ENCODE data around the gene ATAD5.
"Not testable (repeated sequence)": the region's sequence is repeated elsewhere in the genome, so short reads cannot be mapped to it uniquely, and the experiment has no call there.

ATAD5 gene

GRCh38 chr17:30831663-30832437 is at the start of gene ATAD5:
Gene ATAD5 (plus strand): TSS chr17:30831966. CDS start chr17:30832348, 382 bp downstream.
- peak; percentile 91 for DNase-seq

- DNase-seq: peak; percentile 21
Observed at GRCh38 chr17:30782206-30782605, 49.6 kb upstream of the ATAD5 start.

- no peak for DNase-seq
Observed at GRCh38 chr17:30788918-30789317, 42.8 kb upstream of the ATAD5 start.

- no peak for DNase-seq
Observed at GRCh38 chr17:30790279-30790678, 41.5 kb upstream of the ATAD5 start.

- no peak for DNase-seq
Observed at GRCh38 chr17:30793282-30793977, 38.3 kb upstream of the ATAD5 start.

GRCh38 chr17:30794372-30794771 is 37.4 kb upstream of the ATAD5 start:
- no peak for DNase-seq

- no peak for DNase-seq
Observed at GRCh38 chr17:30796016-30796415, 35.8 kb upstream of the ATAD5 start.

- DNase-seq: no peak
Observed at GRCh38 chr17:30801671-30802070, 30.1 kb upstream of the ATAD5 start.

GRCh38 chr17:30805944-30806456 is 25.8 kb upstream of the ATAD5 start:
- no peak for DNase-seq

GRCh38 chr17:30807896-30808295 is 23.9 kb upstream of the ATAD5 start:
- DNase-seq: no peak

GRCh38 chr17:30808785-30809286 is 22.9 kb upstream of the ATAD5 start:
- DNase-seq: peak; percentile 29

- DNase-seq: no peak
Observed at GRCh38 chr17:30809867-30810266, 21.9 kb upstream of the ATAD5 start.

- DNase-seq: no peak
Observed at GRCh38 chr17:30812218-30813177, 19.3 kb upstream of the ATAD5 start.

- not testable (repeated sequence) for DNase-seq
Observed at GRCh38 chr17:30814236-30814635, 17.5 kb upstream of the ATAD5 start.

- DNase-seq: not testable (repeated sequence)
Observed at GRCh38 chr17:30814860-30815259, 16.9 kb upstream of the ATAD5 start.

GRCh38 chr17:30816165-30816564 is 15.6 kb upstream of the ATAD5 start:
- no peak for DNase-seq

- DNase-seq: no peak
Observed at GRCh38 chr17:30819971-30820705, 11.6 kb upstream of the ATAD5 start.

GRCh38 chr17:30821871-30822723 is 9.7 kb upstream of the ATAD5 start:
- peak; percentile 34 for DNase-seq

GRCh38 chr17:30822919-30823318 is 8.8 kb upstream of the ATAD5 start:
- DNase-seq: peak; percentile 31

GRCh38 chr17:30823421-30823820 is 8.3 kb upstream of the ATAD5 start:
- peak; percentile 70 for DNase-seq

- no peak for DNase-seq
Observed at GRCh38 chr17:30824002-30824355, 7.8 kb upstream of the ATAD5 start.

Data from hematopoietic multipotent progenitor cell treated with erythropoietin and hydrocortisone succinate and interleukin-3 and kit ligand, for 8 days (in vitro differentiated cells).